HUES64 (cell line): Measurements from ENCODE around the gene SETBP1.

Experiments used
- H3K27ac ChIP-seq: 2 replicates; pipeline ENCODE4 v1.7.0; 2013; ENCODE audit warnings: low read depth, low read length, inconsistent platforms
- H3K27me3 ChIP-seq: 2 replicates; pipeline ENCODE4 v1.6.1; 2013; ENCODE audit warnings: mild to moderate bottlenecking, low read length; ENCODE audit not compliant: insufficient read depth
- H3K36me3 ChIP-seq: 2 replicates; pipeline ENCODE4 v1.6.1; 2013; ENCODE audit warnings: mild to moderate bottlenecking, low read length; ENCODE audit not compliant: insufficient read depth
- H3K4me1 ChIP-seq: 2 replicates; pipeline ENCODE4 v1.6.1; 2013; ENCODE audit warnings: mild to moderate bottlenecking, low read length, moderate library complexity; ENCODE audit not compliant: insufficient read depth
- H3K4me3 ChIP-seq: 2 replicates; pipeline ENCODE4 v1.5.1; 2013; ENCODE audit warnings: mild to moderate bottlenecking, low read length, moderate library complexity
- H3K9ac ChIP-seq: 2 replicates; pipeline ENCODE4 v1.6.1; 2013; ENCODE audit warnings: mild to moderate bottlenecking, low read depth, low read length
- H3K9me3 ChIP-seq: 2 replicates; pipeline ENCODE4 v1.6.1; 2013; ENCODE audit warnings: low read depth, low read length; ENCODE audit not compliant: insufficient read depth
- WGBS: fragments of 150-250, 120-280 bp; methylation state at CpG from one replicate; pipeline ENCODE4 v1.1.7; 2013; ENCODE audit warnings: missing lambda C conversion rate; 5-methylcytosine and 5-hydroxymethylcytosine counted together

The SETBP1 gene

DNA sequence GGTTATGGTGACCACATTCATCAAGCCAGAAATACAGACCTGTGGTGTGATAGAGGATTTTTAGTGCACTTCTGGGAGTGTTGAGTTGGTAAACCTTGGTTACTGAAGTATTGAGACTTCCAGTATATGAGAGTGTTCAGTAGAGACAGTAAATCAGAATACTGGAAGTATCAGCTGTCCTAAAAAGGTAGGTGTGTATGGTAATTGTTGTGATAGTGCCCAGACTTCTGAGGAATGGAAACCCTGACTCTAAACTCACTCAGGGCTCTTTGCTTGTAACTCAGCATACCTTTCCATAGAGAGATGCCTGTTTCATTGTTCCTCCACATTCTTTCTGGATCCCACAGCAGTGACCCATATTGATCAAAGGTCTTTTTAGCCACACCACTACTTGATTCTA, 217.1 kb downstream of the SETBP1 start:
- Histone ChIP-seq H3K27me3 (no peaks in the 10 kb centered on the region), H3K4me3 (no peak overlapping the region), H3K9me3 (no peaks in the 10 kb centered on the region), H3K36me3 (no peaks in the 10 kb centered on the region), H3K27ac (no peak overlapping the region), H3K9ac (no peak overlapping the region), H3K4me1 (peaks cover 13% of the 10 kb centered on the region; the same call in 1 of the 2 replicates)

DNA sequence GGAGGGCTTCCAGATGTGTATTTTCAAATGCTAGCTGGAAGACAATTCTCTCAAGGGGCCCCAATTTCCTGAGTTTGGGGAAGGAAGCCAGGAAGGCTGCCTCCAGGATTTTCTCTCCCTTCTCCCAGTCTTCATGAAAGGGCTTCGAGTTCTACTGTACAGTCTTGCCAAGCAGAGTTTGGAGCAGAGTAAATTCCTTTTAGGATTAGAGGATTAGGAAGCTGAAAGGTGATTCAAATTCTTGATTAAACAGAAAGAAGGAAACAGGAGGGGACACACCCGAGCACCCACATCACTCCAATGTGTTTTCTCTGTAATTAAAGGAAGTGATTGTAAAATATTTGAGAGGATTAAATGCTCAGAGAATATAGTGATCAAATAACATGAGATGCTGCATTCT, 217.8 kb downstream of the SETBP1 start:
- H3K9me3 ChIP-seq, result no peaks in the 10 kb centered on the region
- H3K9ac ChIP-seq, result no peak overlapping the region
- H3K27me3 ChIP-seq, result no peaks in the 10 kb centered on the region
- no peak overlapping the region for H3K4me3 ChIP-seq
- H3K27ac ChIP-seq, result no peak overlapping the region
- 100% methylated on average over 1 of the region's 2 CpGs for WGBS
- H3K4me1 ChIP-seq, result peaks cover 13% of the 10 kb centered on the region; the same call in 1 of the 2 replicates
- no peaks in the 10 kb centered on the region for H3K36me3 ChIP-seq

DNA sequence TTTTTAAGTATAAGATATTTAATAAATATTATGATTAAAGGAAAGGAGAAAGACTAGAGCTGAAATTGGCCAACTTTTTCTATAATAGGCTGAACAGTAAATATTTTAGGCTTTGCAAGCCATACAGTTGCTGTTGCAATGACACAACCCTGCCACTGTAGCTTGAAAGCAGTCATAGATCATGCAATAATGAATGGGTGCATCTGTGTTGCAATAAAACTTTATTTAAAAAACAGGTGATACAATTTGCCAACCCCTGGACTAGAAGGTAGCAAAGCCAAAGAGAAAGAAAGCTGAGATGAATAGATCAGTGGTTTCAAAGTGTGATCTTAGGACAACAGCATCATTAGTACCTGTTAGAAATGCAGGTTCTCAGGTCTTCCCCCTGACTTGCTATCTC, 219.1 kb downstream of the SETBP1 start:
- Histone ChIP-seq H3K27ac (no peak overlapping the region), H3K4me1 (peaks cover 13% of the 10 kb centered on the region; the same call in 1 of the 2 replicates), H3K9me3 (no peaks in the 10 kb centered on the region), H3K36me3 (no peaks in the 10 kb centered on the region), H3K4me3 (no peak overlapping the region), H3K9ac (no peak overlapping the region), H3K27me3 (no peaks in the 10 kb centered on the region)

DNA sequence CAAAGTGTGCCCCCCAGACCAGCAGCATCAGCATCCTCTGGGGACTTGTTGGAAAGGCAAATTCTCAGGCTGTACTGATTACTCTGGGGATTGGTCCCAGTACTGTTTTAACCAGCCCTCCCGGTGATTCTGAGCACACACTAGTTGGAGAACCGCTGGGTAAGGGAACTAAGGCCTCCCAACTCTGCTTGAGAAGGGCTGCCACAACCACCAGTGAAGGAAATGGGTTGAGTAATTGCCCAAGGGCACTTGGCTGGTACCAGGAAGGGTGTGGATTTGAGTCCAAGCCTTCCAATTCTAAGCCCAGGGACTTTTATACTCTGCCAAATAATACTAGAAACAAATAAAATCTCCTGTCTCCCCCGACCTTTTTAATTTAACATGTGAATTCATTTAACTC, 219.9 kb downstream of the SETBP1 start:
- Histone ChIP-seq H3K9me3 (no peaks in the 10 kb centered on the region), H3K27ac (no peak overlapping the region), H3K36me3 (no peaks in the 10 kb centered on the region), H3K4me1 (peaks cover 13% of the 10 kb centered on the region; the same call in 1 of the 2 replicates), H3K27me3 (no peaks in the 10 kb centered on the region), H3K4me3 (no peak overlapping the region), H3K9ac (no peak overlapping the region)
- 85% methylated on average over 3 of the region's 3 CpGs for WGBS

DNA sequence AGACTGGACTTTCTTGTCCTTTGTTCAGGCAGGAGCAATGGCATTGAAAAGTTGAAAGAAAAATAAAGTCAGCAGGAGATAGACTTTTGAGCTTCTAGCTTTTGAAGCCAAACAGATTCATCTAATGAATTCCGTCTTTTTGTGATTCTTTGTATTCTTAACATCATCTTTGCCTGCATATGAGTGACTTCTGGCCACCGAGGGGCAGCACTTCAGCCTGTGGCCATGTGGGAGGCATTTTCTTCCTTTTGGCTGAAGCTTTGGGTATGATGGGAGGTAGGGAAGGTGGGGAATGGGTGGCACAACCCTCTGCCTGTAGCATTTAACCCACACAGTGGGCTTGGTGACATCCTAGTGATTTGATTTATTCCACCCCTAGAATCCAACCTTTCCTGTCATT, 220.6 kb downstream of the SETBP1 start:
- Histone ChIP-seq H3K4me3 (no peak overlapping the region), H3K4me1 (peaks cover 13% of the 10 kb centered on the region; the same call in 1 of the 2 replicates), H3K9me3 (no peaks in the 10 kb centered on the region), H3K36me3 (no peaks in the 10 kb centered on the region), H3K27me3 (no peaks in the 10 kb centered on the region), H3K9ac (no peak overlapping the region), H3K27ac (no peak overlapping the region)
- 96% methylated on average over 2 of the region's 2 CpGs for WGBS

DNA sequence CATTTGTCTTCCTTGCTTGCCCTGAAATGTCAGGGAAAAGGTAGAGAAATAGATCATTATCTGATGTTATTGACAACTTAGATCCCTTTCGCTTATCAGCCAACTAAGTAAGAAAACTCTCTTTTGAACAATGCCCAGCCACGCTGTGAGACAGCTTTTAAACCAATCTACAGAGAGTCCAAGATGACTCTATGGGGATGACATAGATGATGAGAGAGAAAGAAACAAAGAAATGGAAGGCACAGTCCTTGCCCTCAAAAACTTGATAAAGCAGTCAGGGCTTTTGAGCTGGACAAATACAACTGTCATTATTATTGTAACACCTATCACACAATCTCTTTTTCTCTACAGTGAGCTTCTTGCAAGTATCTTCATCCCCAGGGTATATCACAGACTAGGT, 222.6 kb downstream of the SETBP1 start:
- no peaks in the 10 kb centered on the region for H3K27me3 ChIP-seq
- H3K9me3 ChIP-seq, result no peaks in the 10 kb centered on the region
- H3K4me3 ChIP-seq, result no peak overlapping the region
- H3K4me1 ChIP-seq, result peaks cover 4% of the 10 kb centered on the region; the same call in 1 of the 2 replicates
- H3K27ac ChIP-seq, result no peak overlapping the region
- H3K9ac ChIP-seq, result no peak overlapping the region
- 100% methylated on average over 1 of the region's 2 CpGs for WGBS
- H3K36me3 ChIP-seq, result no peaks in the 10 kb centered on the region

DNA sequence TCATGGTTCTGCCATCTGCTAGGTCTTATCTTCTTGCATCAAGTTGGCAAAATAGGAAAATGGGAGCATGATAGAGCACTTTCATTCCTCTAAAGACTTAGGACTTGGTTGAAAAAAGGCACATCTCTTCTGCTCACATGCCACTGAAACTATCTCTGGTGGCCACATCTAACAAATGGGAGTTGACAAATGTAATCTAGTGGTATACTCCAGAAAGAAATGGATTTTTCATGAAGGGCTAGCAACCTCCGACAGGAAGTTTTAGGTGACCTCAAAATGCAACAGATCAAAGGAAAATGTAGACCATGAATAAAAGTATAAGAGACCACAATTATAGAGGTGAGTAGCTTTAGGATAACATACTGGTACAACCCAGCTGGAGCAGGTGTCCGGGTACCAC, 224.1 kb downstream of the SETBP1 start:
- WGBS, result 95% methylated on average over 2 of the region's 2 CpGs
- Histone ChIP-seq H3K9ac (no peak overlapping the region), H3K9me3 (no peaks in the 10 kb centered on the region), H3K4me3 (no peak overlapping the region), H3K27me3 (no peaks in the 10 kb centered on the region), H3K27ac (no peak overlapping the region), H3K36me3 (no peaks in the 10 kb centered on the region), H3K4me1 (no peaks in the 10 kb centered on the region)

DNA sequence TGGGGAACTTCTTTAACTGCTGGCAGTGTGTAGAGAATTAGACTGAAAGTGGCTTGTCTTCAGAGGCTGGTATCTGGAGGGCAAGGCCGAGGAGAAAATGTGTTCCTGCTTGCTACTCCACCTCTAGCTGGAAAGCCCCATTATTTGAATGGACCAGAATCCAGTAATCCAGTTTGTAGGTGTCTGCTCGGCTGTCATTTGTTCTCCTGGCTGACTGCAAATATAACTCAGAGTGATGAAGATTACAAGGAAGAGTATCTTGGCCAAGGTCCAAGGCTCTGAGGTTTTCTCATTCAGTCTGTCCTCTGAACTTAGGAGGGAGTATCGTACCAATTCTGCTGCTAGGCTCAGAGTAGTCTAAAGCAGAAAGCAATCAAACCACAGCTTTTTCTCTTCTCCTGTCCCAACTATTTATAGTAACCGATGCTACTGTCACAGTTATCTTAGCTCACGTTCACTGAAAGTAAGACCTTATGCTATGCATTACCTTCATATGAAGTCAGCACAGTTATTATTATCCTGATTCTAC, 228.6 kb downstream of the SETBP1 start:
- H3K9me3 ChIP-seq, result no peaks in the 10 kb centered on the region
- no peak overlapping the region for H3K9ac ChIP-seq
- H3K4me1 ChIP-seq, result no peaks in the 10 kb centered on the region
- H3K4me3 ChIP-seq, result no peak overlapping the region
- 92% methylated on average over 5 of the region's 5 CpGs for WGBS
- H3K36me3 ChIP-seq, result no peaks in the 10 kb centered on the region
- H3K27ac ChIP-seq, result no peak overlapping the region
- H3K27me3 ChIP-seq, result no peaks in the 10 kb centered on the region

DNA sequence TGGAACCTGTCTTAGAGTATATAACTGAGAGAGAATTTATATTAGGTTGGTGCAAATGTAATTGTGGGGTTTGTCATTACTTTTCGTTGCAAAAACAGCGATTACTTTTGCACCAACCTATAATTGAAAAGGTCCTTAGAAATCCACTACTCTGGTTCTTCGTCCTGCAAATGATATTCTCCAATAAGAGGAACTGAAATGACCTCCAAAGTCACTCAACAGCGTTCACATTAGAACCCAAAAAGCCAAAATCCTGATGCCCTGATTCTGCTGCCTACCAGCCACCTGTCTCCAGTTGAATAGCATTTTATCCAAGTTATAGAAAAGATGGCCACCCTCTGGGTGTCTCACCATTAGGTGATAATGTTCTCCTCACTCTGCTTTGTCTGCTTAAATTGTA, 230.6 kb downstream of the SETBP1 start:
- Histone ChIP-seq H3K9me3 (no peaks in the 10 kb centered on the region), H3K27me3 (no peaks in the 10 kb centered on the region), H3K4me3 (no peak overlapping the region), H3K36me3 (no peaks in the 10 kb centered on the region), H3K4me1 (no peaks in the 10 kb centered on the region), H3K27ac (no peak overlapping the region), H3K9ac (no peak overlapping the region)
- WGBS, result 97% methylated on average over 4 of the region's 4 CpGs

DNA sequence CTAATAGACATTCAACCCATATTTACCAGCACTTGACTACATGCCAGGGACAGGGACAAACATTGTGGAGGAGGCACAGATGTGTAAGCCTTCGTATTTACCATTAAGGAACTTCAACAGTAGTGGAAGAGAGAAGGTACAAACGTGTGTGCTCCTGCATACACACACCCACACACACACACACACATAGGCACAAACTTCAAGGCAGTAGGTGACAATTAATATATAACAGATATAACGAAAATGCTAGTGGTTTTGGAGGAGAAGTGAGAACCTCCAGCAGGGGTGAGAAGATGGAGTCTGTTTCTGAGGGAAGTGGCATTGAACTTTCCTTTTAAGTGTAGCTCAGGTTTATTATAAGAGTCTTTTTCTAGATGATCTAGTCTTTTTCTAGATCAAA, 231.1 kb downstream of the SETBP1 start:
- WGBS, result 100% methylated on average over 2 of the region's 3 CpGs
- Histone ChIP-seq H3K4me1 (no peaks in the 10 kb centered on the region), H3K4me3 (no peak overlapping the region), H3K9ac (no peak overlapping the region), H3K9me3 (no peaks in the 10 kb centered on the region), H3K27ac (no peak overlapping the region), H3K36me3 (no peaks in the 10 kb centered on the region), H3K27me3 (no peaks in the 10 kb centered on the region)

DNA sequence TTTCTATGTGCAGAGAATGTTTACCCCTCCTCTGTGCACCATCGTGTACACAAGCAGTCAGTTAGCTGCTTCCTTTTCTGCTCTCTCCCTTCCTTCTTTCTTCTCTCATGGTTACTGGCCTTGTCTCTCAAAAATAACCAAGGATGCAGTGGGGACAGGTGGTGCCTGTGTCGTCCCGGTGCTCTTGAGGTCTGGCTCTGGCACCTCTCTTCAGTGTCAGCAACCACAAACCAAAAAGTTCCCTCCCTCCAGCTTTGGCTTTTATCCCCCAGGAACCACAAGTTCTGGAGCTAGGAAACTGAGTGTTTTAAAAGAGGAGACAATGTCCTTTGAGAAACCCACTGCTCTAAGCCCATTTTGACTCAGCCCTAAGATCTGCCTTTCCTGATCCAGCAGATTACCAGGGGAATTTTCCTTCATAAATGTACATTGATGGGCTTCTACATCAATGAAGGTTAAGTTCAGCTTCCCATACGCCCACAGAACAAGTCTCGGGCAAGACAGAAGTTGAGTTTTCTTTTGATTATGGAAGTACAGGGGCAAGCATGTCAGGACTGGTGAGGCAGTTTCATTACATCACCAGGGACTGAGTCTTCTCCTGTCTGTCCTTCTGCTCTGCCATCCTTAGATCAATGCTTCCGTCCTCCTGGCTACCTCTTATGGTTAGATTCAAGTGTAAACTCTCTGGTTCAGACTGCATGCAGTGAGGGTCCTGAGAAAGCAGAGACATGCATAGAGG, 232.2 kb downstream of the SETBP1 start:
- Histone ChIP-seq H3K4me1 (no peaks in the 10 kb centered on the region; the same call in 1 of the 2 replicates), H3K27me3 (no peaks in the 10 kb centered on the region)
- 94% methylated on average over 6 of the region's 6 CpGs for WGBS

More for the DNA sequence above, 232.2 kb downstream of the SETBP1 start:
- H3K36me3 ChIP-seq, result no peaks in the 10 kb centered on the region
- no peaks in the 10 kb centered on the region for H3K9me3 ChIP-seq
- no peak overlapping the region for H3K9ac ChIP-seq
- no peak overlapping the region for H3K4me3 ChIP-seq
- no peak overlapping the region for H3K27ac ChIP-seq
